A549 (cell line): ENCODE measurements around the gene STAP2.

Experiments used
- CTCF ChIP-seq: fragments of >200 bp; sonication (Bioruptor Twin); formaldehyde crosslinking; IDR thresholded peaks from 3 replicates; pipeline ENCODE4 v1.5.1; 2016
- MYC ChIP-seq: IDR thresholded peaks from 2 replicates; pipeline ENCODE4 v1.6.1; 2012; ENCODE audit warnings: mild to moderate bottlenecking, inconsistent platforms, low read length, improper control_type of control experiment, borderline replicate concordance
- NR3C1 ChIP-seq: fragments of >200 bp; sonication (Bioruptor Twin); formaldehyde crosslinking; IDR thresholded peaks from 3 replicates; pipeline ENCODE4 v1.6.1; 2017
- RCOR1 ChIP-seq: fragments of 150-350 bp; IDR thresholded peaks from 2 replicates; pipeline ENCODE4 v1.6.1; 2014; ENCODE audit warnings: antibody characterized with exemption, low read length, low read depth
- REST ChIP-seq: fragments of 200-600 bp; sonication (generic); IDR thresholded peaks from 2 replicates; pipeline ENCODE4 v1.6.1; 2016; ENCODE audit warnings: antibody characterized with exemption, mild to moderate bottlenecking, moderate library complexity
- ZFP36 ChIP-seq: fragments of 450-650 bp; IDR thresholded peaks from 2 replicates; pipeline ENCODE4 v1.6.1; 2014; ENCODE audit warnings: borderline replicate concordance; ENCODE audit not compliant: partially characterized antibody

- TF ChIP-seq CTCF (no peak), ZFP36 (no peak), REST (no peak), NR3C1 (no peak), RCOR1 (no peak), MYC (no peak)
Measured at GRCh38 chr19:4301590-4302242, 36.9 kb downstream of the STAP2 start.
